Fibroblast of lung (primary cell): ENCODE measurements around the gene R3HDM4. TPM values are rescaled to one million over a fixed set of nuclear protein-coding genes. Genes with fewer than 3 reads are reported as not detected.

Experiments used
- DNase-seq, 2 donors: peaks; one replicate each; pipeline versions ENCODE4 v3.0.0 to v3.0.0-alpha.2; 2010; ENCODE audit warnings: low read depth in 2 of 2
- H2AFZ ChIP-seq: 2 replicates; pipeline ENCODE4 v1.5.1; 2012; ENCODE audit warnings: low read length, control low read depth, inconsistent platforms
- H3K27ac ChIP-seq: 2 replicates; pipeline ENCODE4 v1.5.1; 2011; ENCODE audit warnings: low read length, control low read depth; ENCODE audit not compliant: insufficient read depth
- H3K27me3 ChIP-seq: 2 replicates; pipeline ENCODE4 v1.5.1; 2011; ENCODE audit warnings: mild to moderate bottlenecking, low read length; ENCODE audit not compliant: control insufficient read depth, insufficient read depth
- H3K36me3 ChIP-seq: 2 replicates; pipeline ENCODE4 v1.5.1; 2011; ENCODE audit warnings: low read length; ENCODE audit not compliant: control insufficient read depth, insufficient read depth
- H3K4me1 ChIP-seq: 2 replicates; pipeline ENCODE4 v1.5.1; 2011; ENCODE audit warnings: low read length; ENCODE audit not compliant: control insufficient read depth, insufficient read depth; ENCODE audit errors: extremely low read depth
- H3K4me2 ChIP-seq: 2 replicates; pipeline ENCODE4 v1.5.1; 2011; ENCODE audit warnings: low read length, control low read depth; ENCODE audit not compliant: insufficient read depth; ENCODE audit errors: extremely low read depth
- H3K4me3 ChIP-seq, 4 experiments: fragments of 200-600 bp in 1 of 4; sonication (generic) in 1 of 4; replicated peaks in 1 of 4; 2 replicates each; pipeline ENCODE4 v1.5.1; 2011 to 2016; ENCODE audit warnings: low read length in 4 of 4, low read depth in 3 of 4, mild to moderate bottlenecking in 3 of 4, control low read depth in 2 of 4, inconsistent platforms in 1 of 4, mixed read lengths in 1 of 4; ENCODE audit not compliant: insufficient read depth in 1 of 4; ENCODE audit errors: control extremely low read depth in 1 of 4
- H3K79me2 ChIP-seq: 2 replicates; pipeline ENCODE4 v1.5.1; 2012; ENCODE audit warnings: mild to moderate bottlenecking, low read length, inconsistent platforms; ENCODE audit not compliant: control insufficient read depth, insufficient read depth
- H3K9ac ChIP-seq: 2 replicates; pipeline ENCODE4 v1.5.1; 2011; ENCODE audit warnings: mild to moderate bottlenecking, low read length, control low read depth; ENCODE audit not compliant: insufficient read depth
- H3K9me3 ChIP-seq: 2 replicates; pipeline ENCODE4 v1.5.1; 2012; ENCODE audit warnings: low read depth, low read length; ENCODE audit not compliant: control insufficient read depth, insufficient read depth
- H4K20me1 ChIP-seq: 2 replicates; pipeline ENCODE4 v1.5.1; 2011; ENCODE audit warnings: low read length; ENCODE audit not compliant: control insufficient read depth, insufficient read depth; ENCODE audit errors: extremely low read depth
- EZH2 ChIP-seq: IDR thresholded peaks from 2 replicates; pipeline ENCODE4 v1.5.1; 2012; ENCODE audit warnings: low read length, control low read depth, mild to moderate bottlenecking; ENCODE audit errors: missing control alignments
- polyA plus RNA-seq, 2 donors: library from polyadenylated mRNA; depleted of rRNA in 1 of 2; stranded (reverse) in 1 of 2; unstranded in 1 of 2; fragments of >200 nt; gene quantifications; 2 replicates each; pipeline ENCODE4 v1.2.1, GENCODE V29; 2011 to 2012; ENCODE audit warnings: missing spikeins in 1 of 2
- total RNA-seq: library from RNA; depleted of rRNA; stranded (reverse); fragments of >200 nt; gene quantifications from 2 replicates; pipeline ENCODE4 v1.2.1, GENCODE V29; 2014
- TF ChIP-seq, protein P1 (sequence below), 2 donors: IDR thresholded peaks in 1 of 2; conservative IDR thresholded peaks in 1 of 2; 1 replicate in 1 of 2; 2 replicates in 1 of 2; pipeline ENCODE4 v1.5.1; 2011 to 2012; ENCODE audit warnings: low read length in 2 of 2, control low read depth in 1 of 2, inconsistent platforms in 1 of 2, low read depth in 1 of 2, mild to moderate bottlenecking in 1 of 2

R3HDM4 gene
- total and polyA plus RNA-seq, 2 donors (not counting 1 experiment from before 2014, with no cell fraction given): 13.2 to 25.5 TPM

DNA sequence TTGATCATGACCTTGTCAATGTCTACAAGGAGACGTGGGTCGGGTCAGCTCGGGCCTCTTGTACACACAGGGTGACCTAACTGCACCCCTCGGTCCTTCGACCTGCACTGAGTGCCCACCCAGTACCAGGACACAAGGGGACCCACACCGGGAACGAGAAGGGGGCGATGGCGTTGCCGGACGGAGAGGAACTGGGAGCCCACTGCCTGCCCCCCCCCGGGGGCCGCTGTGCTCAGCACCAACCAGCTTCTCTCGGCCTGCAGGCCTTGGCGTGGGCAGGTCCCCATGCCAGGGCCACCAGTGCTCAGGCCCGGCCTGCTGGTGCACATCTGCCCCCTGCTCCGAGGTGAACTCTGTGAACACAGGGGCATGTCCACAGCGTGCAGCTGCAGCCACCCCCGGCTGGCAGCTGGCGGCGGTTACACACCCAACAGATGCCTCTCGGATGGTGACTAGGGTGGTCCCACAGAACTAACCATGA, 39.4 kb downstream of the R3HDM4 start:
- Histone ChIP-seq H3K9ac (no peak overlapping the region), H3K36me3 (peaks cover 25% of the 10 kb centered on the region), H3K79me2 (no peaks in the 10 kb centered on the region), H2AFZ (no peak overlapping the region), H3K4me2 (no peak overlapping the region), H3K27ac (no peak overlapping the region), H3K4me3 (no peak overlapping the region), H4K20me1 (no peaks in the 10 kb centered on the region), H3K27me3 (no peaks in the 10 kb centered on the region), H3K4me1 (peaks cover 11% of the 10 kb centered on the region), H3K9me3 (no peaks in the 10 kb centered on the region)
- no peak for TF ChIP-seq EZH2
- TF ChIP-seq, protein P1, sequence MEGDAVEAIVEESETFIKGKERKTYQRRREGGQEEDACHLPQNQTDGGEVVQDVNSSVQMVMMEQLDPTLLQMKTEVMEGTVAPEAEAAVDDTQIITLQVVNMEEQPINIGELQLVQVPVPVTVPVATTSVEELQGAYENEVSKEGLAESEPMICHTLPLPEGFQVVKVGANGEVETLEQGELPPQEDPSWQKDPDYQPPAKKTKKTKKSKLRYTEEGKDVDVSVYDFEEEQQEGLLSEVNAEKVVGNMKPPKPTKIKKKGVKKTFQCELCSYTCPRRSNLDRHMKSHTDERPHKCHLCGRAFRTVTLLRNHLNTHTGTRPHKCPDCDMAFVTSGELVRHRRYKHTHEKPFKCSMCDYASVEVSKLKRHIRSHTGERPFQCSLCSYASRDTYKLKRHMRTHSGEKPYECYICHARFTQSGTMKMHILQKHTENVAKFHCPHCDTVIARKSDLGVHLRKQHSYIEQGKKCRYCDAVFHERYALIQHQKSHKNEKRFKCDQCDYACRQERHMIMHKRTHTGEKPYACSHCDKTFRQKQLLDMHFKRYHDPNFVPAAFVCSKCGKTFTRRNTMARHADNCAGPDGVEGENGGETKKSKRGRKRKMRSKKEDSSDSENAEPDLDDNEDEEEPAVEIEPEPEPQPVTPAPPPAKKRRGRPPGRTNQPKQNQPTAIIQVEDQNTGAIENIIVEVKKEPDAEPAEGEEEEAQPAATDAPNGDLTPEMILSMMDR (conservative IDR thresholded peaks at IDR 0.05 in 1 of 2, IDR thresholded peaks at IDR 0.05 in 1 of 2; ENCODE audit: low read depth in 1 of 2, low read length in 2 of 2): no peak
- no peak for DNase-seq

DNA sequence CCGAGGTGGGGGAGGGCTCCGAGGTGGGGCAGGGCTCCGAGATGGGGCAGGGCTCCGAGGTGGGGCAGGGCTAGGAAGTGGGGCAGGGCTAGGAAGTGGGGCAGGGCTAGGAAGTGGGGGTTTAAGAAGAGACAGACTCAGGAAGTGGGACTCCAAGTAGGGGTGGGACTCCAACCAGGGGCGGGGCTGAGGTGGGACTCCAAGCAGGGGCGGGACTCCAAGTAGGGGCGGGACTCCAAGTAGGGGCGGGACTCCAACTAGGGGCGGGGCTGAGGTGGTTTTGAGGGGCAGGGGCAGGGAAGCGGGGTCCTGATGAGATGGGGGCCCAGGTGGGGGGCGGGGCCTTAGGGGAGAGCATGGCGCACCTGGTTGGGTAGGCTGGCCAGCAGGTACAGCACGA, 39.9 kb downstream of the R3HDM4 start:
- Histone ChIP-seq H2AFZ (no peak overlapping the region), H3K4me2 (no peak overlapping the region), H4K20me1 (no peaks in the 10 kb centered on the region), H3K36me3 (peaks cover 29% of the 10 kb centered on the region), H3K79me2 (no peaks in the 10 kb centered on the region), H3K27me3 (no peaks in the 10 kb centered on the region), H3K4me3 (no peak overlapping the region), H3K27ac (no peak overlapping the region), H3K9me3 (no peaks in the 10 kb centered on the region), H3K4me1 (peaks cover 11% of the 10 kb centered on the region), H3K9ac (no peak overlapping the region)
- no peak for TF ChIP-seq EZH2
- TF ChIP-seq, protein P1 (conservative IDR thresholded peaks at IDR 0.05 in 1 of 2, IDR thresholded peaks at IDR 0.05 in 1 of 2; ENCODE audit: low read depth in 1 of 2, low read length in 2 of 2): no peak
- peak; percentile 55 to 64 for DNase-seq

DNA sequence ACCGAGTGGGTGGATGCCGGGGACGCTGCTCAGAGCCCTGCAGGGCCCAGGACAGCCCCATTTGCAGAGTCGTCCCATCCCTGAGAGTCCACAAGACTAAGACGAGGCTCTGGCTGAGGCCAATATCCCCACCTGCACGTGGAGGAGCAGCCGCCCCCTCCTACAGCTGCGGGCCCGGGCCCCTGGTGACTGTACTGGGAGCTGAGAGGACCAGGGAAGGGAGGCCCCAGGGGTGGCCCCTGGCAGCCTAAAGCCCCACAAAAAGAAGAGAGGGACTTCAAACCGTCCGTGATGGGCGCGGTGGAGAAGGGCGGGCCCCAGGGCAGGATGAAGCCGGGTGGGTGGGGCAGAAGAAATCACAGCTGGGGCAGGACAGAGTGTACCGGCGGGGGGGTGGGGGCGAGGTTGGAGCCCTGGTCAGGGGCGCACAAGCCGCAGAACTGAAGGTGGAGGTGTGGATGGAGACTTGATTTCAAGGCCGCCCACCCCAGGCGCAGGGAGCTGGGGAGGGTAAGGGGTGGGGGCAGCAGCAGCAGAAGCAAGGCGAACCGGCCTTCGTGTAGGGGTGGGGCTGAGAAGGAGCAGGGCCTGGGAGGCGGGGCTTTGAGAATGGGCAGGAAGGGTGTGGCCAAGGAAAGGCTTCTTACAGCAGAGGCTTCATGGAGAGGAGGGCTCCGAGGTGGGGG, 40.6 kb downstream of the R3HDM4 start:
- Histone ChIP-seq H3K4me2 (no peak overlapping the region), H2AFZ (no peak overlapping the region), H3K4me1 (peaks cover 11% of the 10 kb centered on the region), H4K20me1 (no peaks in the 10 kb centered on the region), H3K79me2 (no peaks in the 10 kb centered on the region), H3K27me3 (no peaks in the 10 kb centered on the region), H3K4me3 (no peak overlapping the region), H3K36me3 (peaks cover 29% of the 10 kb centered on the region), H3K9ac (no peak overlapping the region), H3K27ac (no peak overlapping the region), H3K9me3 (no peaks in the 10 kb centered on the region)
- TF ChIP-seq, protein P1 (conservative IDR thresholded peaks at IDR 0.05 in 1 of 2, IDR thresholded peaks at IDR 0.05 in 1 of 2; ENCODE audit: low read depth in 1 of 2, low read length in 2 of 2): no peak
- TF ChIP-seq EZH2: no peak
- peak; percentile 68 to 75 for DNase-seq
